Astrocyte (in vitro differentiated cells and primary cell): ENCODE results near the gene SMIM5. TPM values are rescaled to one million over a fixed set of nuclear protein-coding genes. Genes with fewer than 3 reads are reported as not detected.

ENCODE experiments used
- DNase-seq: peaks from one replicate; pipeline ENCODE4 v3.0.0-alpha.2; 2010; ENCODE audit warnings: low read depth
- FAIRE-seq: peaks from 2 replicates; lab custom pipeline; 2011; peaks lifted over from hg19 to GRCh38; lab: Jason Lieb, UNC
- H2AFZ ChIP-seq: 2 replicates; pipeline ENCODE4 v1.6.0; 2012; ENCODE audit warnings: low read depth, low read length, inconsistent platforms
- H3K27ac ChIP-seq: 2 replicates; pipeline ENCODE4 v1.5.1; 2011; ENCODE audit warnings: low read depth, low read length, inconsistent platforms
- H3K27me3 ChIP-seq: 2 replicates; pipeline ENCODE4 v1.6.0; 2011; ENCODE audit warnings: low read length, inconsistent platforms; ENCODE audit not compliant: insufficient read depth
- H3K36me3 ChIP-seq: 2 replicates; pipeline ENCODE4 v1.5.1; 2011; ENCODE audit warnings: low read length, inconsistent platforms; ENCODE audit not compliant: insufficient read depth
- H3K4me1 ChIP-seq: 2 replicates; pipeline ENCODE4 v1.5.1; 2011; ENCODE audit warnings: low read length, inconsistent platforms; ENCODE audit not compliant: insufficient read depth
- H3K4me2 ChIP-seq: 2 replicates; pipeline ENCODE4 v1.6.0; 2012; ENCODE audit warnings: low read length, inconsistent platforms
- H3K4me3 ChIP-seq: 2 replicates; pipeline ENCODE4 v1.5.1; 2011; ENCODE audit warnings: low read depth, mild to moderate bottlenecking, low read length, inconsistent platforms; ENCODE audit not compliant: insufficient read depth
- H3K79me2 ChIP-seq: 2 replicates; pipeline ENCODE4 v1.6.0; 2012; ENCODE audit warnings: mild to moderate bottlenecking, low read length, inconsistent platforms; ENCODE audit not compliant: insufficient read depth
- H3K9ac ChIP-seq: 2 replicates; pipeline ENCODE4 v1.6.0; 2012; ENCODE audit warnings: mild to moderate bottlenecking, low read length, inconsistent platforms
- H3K9me3 ChIP-seq: 2 replicates; pipeline ENCODE4 v1.5.1; 2012; ENCODE audit warnings: low read depth, mild to moderate bottlenecking, low read length, inconsistent platforms; ENCODE audit not compliant: insufficient read depth
- H4K20me1 ChIP-seq: 2 replicates; pipeline ENCODE4 v1.6.0; 2012; ENCODE audit warnings: low read length, inconsistent platforms; ENCODE audit not compliant: insufficient read depth
- H3K27ac Mint-ChIP-seq: one replicate; pipeline ENCODE4 v1.8.0; 2021; ENCODE audit warnings: mild to moderate bottlenecking, mixed read lengths; ENCODE audit not compliant: unreplicated experiment
- H3K27me3 Mint-ChIP-seq: one replicate; pipeline ENCODE4 v1.8.0; 2021; ENCODE audit warnings: low read depth, mixed read lengths; ENCODE audit not compliant: unreplicated experiment
- H3K36me3 Mint-ChIP-seq: one replicate; pipeline ENCODE4 v1.8.0; 2021; ENCODE audit warnings: low read depth, mixed read lengths; ENCODE audit not compliant: unreplicated experiment
- H3K4me1 Mint-ChIP-seq: one replicate; pipeline ENCODE4 v1.8.0; 2021; ENCODE audit warnings: low read depth, mixed read lengths; ENCODE audit not compliant: unreplicated experiment
- H3K4me3 Mint-ChIP-seq: one replicate; pipeline ENCODE4 v1.8.0; 2021; ENCODE audit warnings: mild to moderate bottlenecking, moderate library complexity, mixed read lengths; ENCODE audit not compliant: unreplicated experiment
- H3K9me3 Mint-ChIP-seq: one replicate; pipeline ENCODE4 v1.8.0; 2021; ENCODE audit warnings: mild to moderate bottlenecking, mixed read lengths; ENCODE audit not compliant: unreplicated experiment
- CTCF ChIP-seq: IDR thresholded peaks from 2 replicates; pipeline ENCODE4 v1.5.1; 2011; ENCODE audit warnings: low read depth, mild to moderate bottlenecking, inconsistent platforms, low read length, moderate library complexity; ENCODE audit not compliant: insufficient read depth
- EZH2 ChIP-seq: IDR thresholded peaks from 2 replicates; pipeline ENCODE4 v1.6.1; 2012; ENCODE audit warnings: mild to moderate bottlenecking, low read length, inconsistent platforms; ENCODE audit not compliant: insufficient read depth
- total RNA-seq: library from RNA; stranded (reverse); gene quantifications from 2 replicates; pipeline ENCODE4 v1.2.1, GENCODE V29; 2021

SMIM5 gene
- total RNA-seq, 1 donor from 2014 or later = 0.07 TPM

GRCh38 chr17:75610103-75610984 is 22.9 kb upstream of the SMIM5 start:
- Mint-ChIP-seq H3K36me3 (no peaks in the 10 kb centered on the region), H3K9me3 (no peaks in the 10 kb centered on the region), H3K27ac (no peak overlapping the region), H3K4me1 (no peaks in the 10 kb centered on the region), H3K27me3 (peaks cover 12% of the 10 kb centered on the region), H3K4me3 (no peak overlapping the region)
- TF ChIP-seq EZH2 (no peak), CTCF (no peak)
- no peaks in the 10 kb centered on the region for H3K36me3 ChIP-seq
- no peak overlapping the region for H3K4me3 ChIP-seq
- no peak for DNase-seq
- H3K27ac ChIP-seq = no peak overlapping the region
- no peaks in the 10 kb centered on the region for H3K4me1 ChIP-seq
- H3K4me2 ChIP-seq = no peak overlapping the region
- H3K27me3 ChIP-seq = peaks cover 2% of the 10 kb centered on the region
- H3K79me2 ChIP-seq = no peaks in the 10 kb centered on the region
- H3K9me3 ChIP-seq = no peaks in the 10 kb centered on the region
- H3K9ac ChIP-seq = no peak overlapping the region
- no peak overlapping the region for H2AFZ ChIP-seq
- H4K20me1 ChIP-seq = no peaks in the 10 kb centered on the region
- FAIRE-seq = no peak

GRCh38 chr17:75611851-75612429 is 21.3 kb upstream of the SMIM5 start:
- Mint-ChIP-seq H3K4me3 (no peak overlapping the region), H3K36me3 (no peaks in the 10 kb centered on the region), H3K9me3 (no peaks in the 10 kb centered on the region), H3K27me3 (peaks cover 12% of the 10 kb centered on the region), H3K27ac (no peak overlapping the region), H3K4me1 (no peaks in the 10 kb centered on the region)
- Histone ChIP-seq H3K36me3 (no peaks in the 10 kb centered on the region), H2AFZ (no peak overlapping the region), H3K27me3 (peaks cover 2% of the 10 kb centered on the region), H3K79me2 (no peaks in the 10 kb centered on the region), H3K9ac (no peak overlapping the region), H4K20me1 (no peaks in the 10 kb centered on the region), H3K9me3 (no peaks in the 10 kb centered on the region), H3K4me3 (no peak overlapping the region), H3K4me2 (no peak overlapping the region), H3K4me1 (no peaks in the 10 kb centered on the region), H3K27ac (no peak overlapping the region)
- FAIRE-seq (no peak), DNase-seq (no peak)
- TF ChIP-seq EZH2 = no peak
- no peak for TF ChIP-seq CTCF
